Pons (tissue), 1 donor: ENCODE data around the gene FMNL2.
A peak's percentile ranks its signal among the peaks of the same experiment; 100 is the strongest.
"Not testable (repeated sequence)": the region's sequence is repeated elsewhere in the genome, so short reads cannot be mapped to it uniquely, and the experiment has no call there.

Source experiments
- DNase-seq: peaks from one replicate; pipeline ENCODE4 v3.0.0-alpha.2; 2016; ENCODE audit warnings: low spot score

Gene FMNL2

GRCh38 chr2:152497481-152498052 is 162.6 kb downstream of the FMNL2 start:
- DNase-seq = peak; percentile 68

GRCh38 chr2:152499331-152499816 is 164.4 kb downstream of the FMNL2 start:
- peak; percentile 75 for DNase-seq

GRCh38 chr2:152499896-152500735 is 165.1 kb downstream of the FMNL2 start:
- DNase-seq = no peak

- peak; percentile 64 for DNase-seq
Observed at GRCh38 chr2:152500772-152501171, 165.8 kb downstream of the FMNL2 start.

GRCh38 chr2:152501666-152502065 is 166.7 kb downstream of the FMNL2 start:
- DNase-seq = no peak

GRCh38 chr2:152504618-152505017 is 169.6 kb downstream of the FMNL2 start:
- DNase-seq = peak; percentile 41

GRCh38 chr2:152505495-152505906 is 170.5 kb downstream of the FMNL2 start:
- DNase-seq = peak; percentile 96

- DNase-seq = peak; percentile 46
Observed at GRCh38 chr2:152506843-152507242, 171.9 kb downstream of the FMNL2 start.

GRCh38 chr2:152507907-152508306 is 172.9 kb downstream of the FMNL2 start:
- DNase-seq = no peak

GRCh38 chr2:152508446-152508845 is 173.5 kb downstream of the FMNL2 start:
- DNase-seq = peak; percentile 63

- DNase-seq = no peak
Observed at GRCh38 chr2:152509772-152510491, 175.0 kb downstream of the FMNL2 start.

GRCh38 chr2:152510621-152511020 is 175.6 kb downstream of the FMNL2 start:
- no peak for DNase-seq

GRCh38 chr2:152511981-152512380 is 177.0 kb downstream of the FMNL2 start:
- DNase-seq = no peak

GRCh38 chr2:152513029-152513428 is 178.1 kb downstream of the FMNL2 start:
- DNase-seq = no peak

- no peak for DNase-seq
Observed at GRCh38 chr2:152513681-152514080, 178.7 kb downstream of the FMNL2 start.

GRCh38 chr2:152518034-152518433 is 183.1 kb downstream of the FMNL2 start:
- no peak for DNase-seq

- peak; percentile 72 for DNase-seq
Observed at GRCh38 chr2:152518641-152519580, 183.9 kb downstream of the FMNL2 start.

- DNase-seq = no peak
Observed at GRCh38 chr2:152519581-152519952, 184.6 kb downstream of the FMNL2 start.

- no peak for DNase-seq
Observed at GRCh38 chr2:152520759-152521158, 185.8 kb downstream of the FMNL2 start.

- DNase-seq = not testable (repeated sequence)
Observed at GRCh38 chr2:152522446-152522845, 187.5 kb downstream of the FMNL2 start.

- no peak for DNase-seq
Observed at GRCh38 chr2:152523091-152523490, 188.1 kb downstream of the FMNL2 start.
